Hematopoietic multipotent progenitor cell treated with erythropoietin and hydrocortisone succinate and interleukin-3 and kit ligand, for 17 days (in vitro differentiated cells): ENCODE results near the gene ORAI3.

Experiments used
- DNase-seq: peaks from one replicate; pipeline ENCODE4 v3.0.0-alpha.2; 2015; ENCODE audit warnings: low spot score

Gene ORAI3

GRCh38 chr16:30971298-30971697 lies 22.4 kb downstream of the ORAI3 start:
- no peak for DNase-seq

GRCh38 chr16:30972872-30973271 lies 24.0 kb downstream of the ORAI3 start:
- DNase-seq: no peak

- peak; percentile 35 for DNase-seq
Observed at GRCh38 chr16:30974348-30974747, 25.5 kb downstream of the ORAI3 start.

GRCh38 chr16:30976486-30976885 lies 27.6 kb downstream of the ORAI3 start:
- DNase-seq: no peak

- DNase-seq: no peak
Observed at GRCh38 chr16:30977502-30977901, 28.6 kb downstream of the ORAI3 start.

GRCh38 chr16:30979170-30980022 lies 30.5 kb downstream of the ORAI3 start:
- no peak for DNase-seq

GRCh38 chr16:30980023-30980371 lies 31.1 kb downstream of the ORAI3 start:
- DNase-seq: no peak

- no peak for DNase-seq
Observed at GRCh38 chr16:30980434-30980833, 31.6 kb downstream of the ORAI3 start.

GRCh38 chr16:30980959-30981358 lies 32.1 kb downstream of the ORAI3 start:
- no peak for DNase-seq

- no peak for DNase-seq
Observed at GRCh38 chr16:30982548-30983288, 33.9 kb downstream of the ORAI3 start.

GRCh38 chr16:30983289-30983889 lies 34.5 kb downstream of the ORAI3 start:
- DNase-seq: no peak

GRCh38 chr16:30983898-30984610 lies 35.2 kb downstream of the ORAI3 start:
- no peak for DNase-seq

GRCh38 chr16:30984669-30985400 lies 36.0 kb downstream of the ORAI3 start, which contains the start of gene HSD3B7:
Gene HSD3B7, plus strand, starts transcription at chr16:30985207. Its CDS starts 452 bp downstream, at chr16:30985659.
- peak; percentile 85 for DNase-seq

- DNase-seq: no peak
Observed at GRCh38 chr16:30985401-30986128, 36.7 kb downstream of the ORAI3 start.

GRCh38 chr16:30986129-30986991 lies 37.5 kb downstream of the ORAI3 start:
- DNase-seq: no peak

- no peak for DNase-seq
Observed at GRCh38 chr16:30987581-30988190, 38.8 kb downstream of the ORAI3 start.

GRCh38 chr16:30989469-30990047 lies 40.7 kb downstream of the ORAI3 start:
- DNase-seq: no peak

GRCh38 chr16:30990105-30990504 lies 41.2 kb downstream of the ORAI3 start:
- DNase-seq: no peak

GRCh38 chr16:30991052-30991451 lies 42.2 kb downstream of the ORAI3 start:
- DNase-seq: no peak
